H1 (cell line): ENCODE data around the gene MSMP. TPM values are rescaled to one million over a fixed set of nuclear protein-coding genes. Genes with fewer than 3 reads are reported as not detected.
A peak's percentile ranks its signal among the peaks of the same experiment; 100 is the strongest.

Source experiments
- CTCF ChIA-PET: fragments of 300-600 bp; sonication (Branson Sonifier 250); formaldehyde crosslinking; loops from one replicate; lab custom pipeline; 2021; ENCODE audit not compliant: partially characterized antibody; lab: Charles Lee
- POLR2A ChIA-PET: fragments of 300-600 bp; sonication (Branson Sonifier 250); formaldehyde crosslinking; loops from one replicate; lab custom pipeline; 2021; ENCODE audit warnings: inconsistent platforms; ENCODE audit not compliant: partially characterized antibody; lab: Charles Lee
- DNase-seq, 2 experiments: peaks; one replicate each; pipeline versions ENCODE4 v3.0.0 to v3.0.0-alpha.2; 2010 to 2022; ENCODE audit warnings: low spot score in 2 of 2, low read depth in 1 of 2, mixed read lengths in 1 of 2
- FAIRE-seq: peaks from 2 replicates; lab custom pipeline; 2011; peaks lifted over from hg19 to GRCh38; lab: Jason Lieb, UNC
- H2AFZ ChIP-seq: 2 replicates; pipeline ENCODE4 v1.8.1; 2012; ENCODE audit warnings: low read length, inconsistent platforms
- H2AK5ac ChIP-seq: 2 replicates; pipeline ENCODE4 v1.6.1; 2013; ENCODE audit warnings: low read depth, low read length
- H2BK120ac ChIP-seq: replicated peaks from 2 replicates; pipeline ENCODE3; 2013; ENCODE audit warnings: low read depth, low read length, inconsistent platforms
- H2BK12ac ChIP-seq: 2 replicates; pipeline ENCODE4 v1.6.1; 2013; ENCODE audit warnings: low read depth, low read length
- H2BK15ac ChIP-seq: 2 replicates; pipeline ENCODE4 v1.6.1; 2013; ENCODE audit warnings: low read length
- H2BK20ac ChIP-seq: 2 replicates; pipeline ENCODE4 v1.6.1; 2013; ENCODE audit warnings: low read length
- H2BK5ac ChIP-seq: 2 replicates; pipeline ENCODE4 v1.6.1; 2013; ENCODE audit warnings: low read depth, low read length
- H3K14ac ChIP-seq: 2 replicates; pipeline ENCODE4 v1.6.1; 2013; ENCODE audit warnings: inconsistent platforms; ENCODE audit not compliant: insufficient read length
- H3K18ac ChIP-seq: 2 replicates; pipeline ENCODE4 v1.6.1; 2013; ENCODE audit warnings: low read length; ENCODE audit errors: extremely low read depth
- H3K23ac ChIP-seq: 2 replicates; pipeline ENCODE4 v1.6.1; 2013; ENCODE audit warnings: inconsistent platforms; ENCODE audit not compliant: insufficient read length
- H3K23me2 ChIP-seq: 2 replicates; pipeline ENCODE4 v1.6.1; 2013; ENCODE audit warnings: low read depth, low read length
- H3K27ac ChIP-seq: 2 replicates; pipeline ENCODE4 v1.6.1; 2011; ENCODE audit warnings: low read depth, low read length, inconsistent platforms
- H3K27me3 ChIP-seq, 4 experiments: replicated peaks in 1 of 4; 1 replicate in 1 of 4; 2 replicates in 3 of 4; pipeline versions ENCODE4 v1.6.1 to v1.8.1; 2011 to 2013; ENCODE audit warnings: low read length in 3 of 4, mild to moderate bottlenecking in 3 of 4, inconsistent platforms in 2 of 4, mixed read lengths in 2 of 4, moderate library complexity in 1 of 4; ENCODE audit not compliant: control insufficient read depth in 3 of 4, insufficient read depth in 3 of 4; ENCODE audit errors: extremely low read depth in 1 of 4
- H3K36me3 ChIP-seq, 4 experiments: 2 replicates each; pipeline versions ENCODE4 v1.6.1 to v1.8.1; 2011 to 2013; ENCODE audit warnings: mild to moderate bottlenecking in 4 of 4, low read length in 3 of 4, moderate library complexity in 2 of 4, control low read depth in 1 of 4, inconsistent platforms in 1 of 4; ENCODE audit not compliant: insufficient read depth in 4 of 4, control insufficient read depth in 2 of 4
- H3K4ac ChIP-seq: replicated peaks from 2 replicates; pipeline ENCODE3; 2013; ENCODE audit warnings: low read length, low read depth, mixed read lengths, inconsistent platforms; ENCODE audit not compliant: insufficient read length
- H3K4me1 ChIP-seq, 4 experiments: replicated peaks in 1 of 4; 1 replicate in 1 of 4; 2 replicates in 3 of 4; pipeline versions ENCODE4 v1.6.1 to v1.8.1; 2011 to 2013; ENCODE audit warnings: low read length in 3 of 4, inconsistent platforms in 2 of 4, mixed read lengths in 1 of 4; ENCODE audit not compliant: insufficient read depth in 4 of 4, control insufficient read depth in 3 of 4
- H3K4me2 ChIP-seq, 2 experiments: 2 replicates each; pipeline versions ENCODE4 v1.6.1 to v1.8.1; 2011 to 2013; ENCODE audit warnings: low read depth in 2 of 2, low read length in 2 of 2, control low read depth in 1 of 2, inconsistent platforms in 1 of 2, mild to moderate bottlenecking in 1 of 2; ENCODE audit not compliant: insufficient read depth in 1 of 2
- H3K4me3 ChIP-seq, 4 experiments: fragments of 200-600, 300-600 bp in 1 of 4; sonication (generic), shearing (Covaris generic), sonication (Bioruptor Twin) in 1 of 4; 2 replicates each; pipeline versions ENCODE4 v1.5.1 to v1.8.1; 2011 to 2016; ENCODE audit warnings: low read length in 4 of 4, low read depth in 3 of 4, control low read depth in 2 of 4, inconsistent platforms in 2 of 4, mild to moderate bottlenecking in 2 of 4, mixed read lengths in 1 of 4, moderate library complexity in 1 of 4; ENCODE audit not compliant: insufficient read depth in 2 of 4; ENCODE audit errors: extremely low read depth in 1 of 4
- H3K56ac ChIP-seq: replicated peaks from 2 replicates; pipeline ENCODE3; 2013; ENCODE audit warnings: low read depth, mild to moderate bottlenecking, mixed read lengths, low read length, inconsistent platforms; ENCODE audit not compliant: insufficient read length
- H3K79me1 ChIP-seq: 2 replicates; pipeline ENCODE4 v1.6.1; 2013; ENCODE audit warnings: low read depth, low read length, control low read depth
- H3K79me2 ChIP-seq, 2 experiments: 2 replicates each; pipeline versions ENCODE4 v1.6.1 to v1.8.1; 2012 to 2013; ENCODE audit warnings: low read length in 2 of 2, mild to moderate bottlenecking in 2 of 2, inconsistent platforms in 1 of 2; ENCODE audit not compliant: insufficient read depth in 2 of 2, control insufficient read depth in 1 of 2
- H3K9ac ChIP-seq, 4 experiments: replicated peaks in 1 of 4; 1 replicate in 1 of 4; 2 replicates in 3 of 4; pipeline versions ENCODE4 v1.6.1 to v1.8.1; 2011 to 2013; ENCODE audit warnings: low read depth in 3 of 4, low read length in 3 of 4, control low read depth in 2 of 4, mild to moderate bottlenecking in 2 of 4, moderate library complexity in 2 of 4, inconsistent platforms in 1 of 4; ENCODE audit errors: extremely low read depth in 1 of 4
- H3K9me3 ChIP-seq, 2 experiments: 2 replicates each; pipeline versions ENCODE4 v1.6.1 to v1.8.1; 2012 to 2013; ENCODE audit warnings: mild to moderate bottlenecking in 2 of 2, moderate library complexity in 2 of 2, control low read depth in 1 of 2, inconsistent platforms in 1 of 2, low read depth in 1 of 2, low read length in 1 of 2, mixed read lengths in 1 of 2; ENCODE audit not compliant: insufficient read depth in 2 of 2
- H4K20me1 ChIP-seq, 2 experiments: replicated peaks in 1 of 2; 2 replicates each; pipeline versions ENCODE3 to v1.8.1; 2011 to 2013; ENCODE audit warnings: inconsistent platforms in 2 of 2, low read length in 2 of 2, mild to moderate bottlenecking in 1 of 2; ENCODE audit not compliant: insufficient read depth in 2 of 2, control insufficient read depth in 1 of 2
- H4K5ac ChIP-seq: 2 replicates; pipeline ENCODE4 v1.6.1; 2013; ENCODE audit warnings: low read length, low read depth, mixed read lengths, inconsistent platforms; ENCODE audit not compliant: insufficient read length
- H4K8ac ChIP-seq: 2 replicates; pipeline ENCODE4 v1.8.0; 2013; ENCODE audit warnings: mild to moderate bottlenecking, moderate library complexity, low read length, inconsistent platforms; ENCODE audit not compliant: insufficient read depth; ENCODE audit errors: extremely low read depth
- H4K91ac ChIP-seq: replicated peaks from 2 replicates; pipeline ENCODE3; 2013; ENCODE audit warnings: low read length, mixed read lengths, inconsistent platforms; ENCODE audit not compliant: insufficient read length
- CTCF ChIP-seq, 3 experiments: IDR thresholded peaks; 1 replicate in 2 of 3; 2 replicates in 1 of 3; pipeline versions ENCODE4 v1.5.1 to v1.6.1; 2011; ENCODE audit warnings: low read length in 3 of 3, mild to moderate bottlenecking in 3 of 3, inconsistent platforms in 2 of 3, low read depth in 1 of 3, moderate library complexity in 1 of 3; ENCODE audit not compliant: insufficient read depth in 1 of 3; ENCODE audit errors: control extremely low read depth in 1 of 3
- EP300 ChIP-seq, 2 experiments: IDR thresholded peaks; 1 replicate in 1 of 2; 2 replicates in 1 of 2; pipeline ENCODE4 v1.6.1; 2011 to 2012; ENCODE audit warnings: low read depth in 2 of 2, low read length in 2 of 2, mild to moderate bottlenecking in 2 of 2, borderline replicate concordance in 1 of 2, inconsistent platforms in 1 of 2, moderate library complexity in 1 of 2
- MAX ChIP-seq: IDR thresholded peaks from 2 replicates; pipeline ENCODE4 v1.6.1; 2012; ENCODE audit warnings: inconsistent platforms
- WGBS, 2 experiments: shearing (Covaris generic) in 1 of 2; methylation state at CpG; one replicate each; pipeline versions ENCODE4 v1.1.6 to v1.1.7; 2013 to 2015; ENCODE audit warnings: low lambda C conversion rate in 2 of 2, mixed read lengths in 2 of 2, inconsistent platforms in 1 of 2, low coverage in 1 of 2, missing lambda C conversion rate in 1 of 2; ENCODE audit not compliant: insufficient replicate concordance in 2 of 2, insufficient coverage in 1 of 2, insufficient read length in 1 of 2; ENCODE audit errors: extremely low coverage in 1 of 2, missing lambda C conversion rate in 1 of 2; 5-methylcytosine and 5-hydroxymethylcytosine counted together
- polyA plus RNA-seq, 7 experiments: library from polyadenylated mRNA; depleted of rRNA in 3 of 7; stranded (reverse) in 5 of 7; unstranded in 2 of 7; fragments of >200 nt in 5 of 7; fragments of 200-250 nt in 2 of 7; gene quantifications; 1 replicate in 5 of 7; 2 replicates in 1 of 7; 4 replicates in 1 of 7; pipeline versions ENCODE4 v1.2.1 to v1.2.3, GENCODE V29; 2011 to 2013; ENCODE audit warnings: missing spikeins in 2 of 7, mixed read lengths in 2 of 7
- total RNA-seq: library from RNA; stranded (reverse); fragmentation: NEBNext Ultra II Directional; extraction: Animal tissue kit (Norgen Biotek cat#: 25700); gene quantifications from 2 replicates; pipeline ENCODE4 v1.2.1, GENCODE V29; 2021

The MSMP gene
- total and polyA plus RNA-seq, 2 of the 8 experiments (the other 6 are each of a cell fraction or from before 2014, with no cell fraction given): 0.53 TPM; not detected in 1

- Histone ChIP-seq H2BK15ac (no peak overlapping the region), H3K4me2 (no peak overlapping the region), H3K9ac (no peak overlapping the region), H3K4me3 (no peak overlapping the region), H2BK20ac (no peak overlapping the region), H4K20me1 (peaks cover 0 to 2% of the 10 kb centered on the region in 2 experiments)
- no peak for DNase-seq
- TF ChIP-seq EP300 (IDR thresholded peaks at IDR 0.05; ENCODE audit: borderline replicate concordance in 1 of 2, low read depth in 2 of 2, low read length in 2 of 2): no peak
- no peak for TF ChIP-seq MAX
- peak in 1 of 3 experiments; percentile 4; a peak in 1 of 4 replicates for TF ChIP-seq CTCF (IDR thresholded peaks at IDR 0.05; ENCODE audit: control extremely low read depth in 1 of 3, insufficient read depth in 1 of 3, low read depth in 1 of 3, low read length in 3 of 3)
- TF ChIP-seq, all 59 proteins: peak for 1
- Histone ChIP-seq H3K23ac (no peak overlapping the region), H4K5ac (no peak overlapping the region), H3K18ac (no peak overlapping the region), H3K9me3 (no peaks in the 10 kb centered on the region), H2AK5ac (no peak overlapping the region), H3K56ac (no peak overlapping the region), H2BK12ac (no peak overlapping the region), H2AFZ (no peak overlapping the region), H3K79me2 (no peaks in the 10 kb centered on the region), H3K27me3 (no peaks in the 10 kb centered on the region), H3K23me2 (no peaks in the 10 kb centered on the region), H3K4me1 (no peaks in the 10 kb centered on the region), H3K79me1 (peaks cover 3% of the 10 kb centered on the region; the same call in 1 of the 2 replicates), H2BK120ac (no peak overlapping the region), H3K14ac (no peak overlapping the region), H3K4ac (no peak overlapping the region), H3K36me3 (peaks cover 29 to 91% (median 61%) of the 10 kb centered on the region in 4 experiments; a peak in 7 of 8 replicates), H4K91ac (no peak overlapping the region), H2BK5ac (no peak overlapping the region; the same call in 1 of the 2 replicates), H4K8ac (no peak overlapping the region), H3K27ac (no peak overlapping the region)
- ChIA-PET POLR2A (interaction anchor here (1.6 to 10.5 kb wide), 4 partner anchors 11 to 33 kb away, joined by 3 to 51 read pairs (median 13); partner anchors contain the start of genes CREB3, GBA2, RGP1 and TLN1), CTCF (interaction anchor here (0.7 to 13.8 kb wide), 7 partner anchors 11 to 70 kb away, joined by 3 to 198 read pairs (median 14); partner anchors contain the start of genes ARHGEF39, CCDC107, CREB3 and RMRP)
- FAIRE-seq: no peak
- WGBS, 2 experiments: 92% methylated on average over 4 of the region's 4 CpGs; no CpG with 5 or more reads in 1 of the 2 experiments
Observed at GRCh38 chr9:35716230-35716629, 37.8 kb downstream of the MSMP start.
